SK-N-MC (cell line): ENCODE measurements around the gene PAGE2.

Experiments used
- DNase-seq: peaks from one replicate; pipeline ENCODE4 v3.0.0-alpha.2; 2011; ENCODE audit warnings: low read depth, low spot score
- H3K27ac ChIP-seq: fragments of 200-600 bp; sonication (generic); 2 replicates; pipeline ENCODE4 v1.5.1; 2016; ENCODE audit warnings: mixed run types
- H3K36me3 ChIP-seq: fragments of 200-600 bp; sonication (generic); 2 replicates; pipeline ENCODE4 v1.6.1; 2017; ENCODE audit warnings: antibody characterized with exemption, low read length, mixed read lengths; ENCODE audit not compliant: insufficient read depth
- H3K4me3 ChIP-seq: fragments of 200-600 bp; sonication (generic); 2 replicates; pipeline ENCODE4 v1.5.1; 2016
- H3K9ac ChIP-seq: fragments of 200-600 bp; sonication (generic); 2 replicates; pipeline ENCODE4 v1.8.0; 2017; ENCODE audit warnings: mixed run types, mixed read lengths; ENCODE audit not compliant: insufficient read length
- H3K9me3 ChIP-seq: fragments of 200-600 bp; sonication (generic); 2 replicates; pipeline ENCODE4 v1.6.1; 2017; ENCODE audit warnings: low read depth, mild to moderate bottlenecking, antibody characterized with exemption, low read length, moderate library complexity, mixed read lengths
- EZH2 ChIP-seq: fragments of 200-600 bp; sonication (generic); IDR thresholded peaks from one replicate; pipeline ENCODE4 v1.6.1; 2017; ENCODE audit warnings: antibody characterized with exemption
- FOXP2 ChIP-seq: optimal IDR thresholded peaks from 2 replicates; pipeline ENCODE3; 2011; ENCODE audit warnings: mild to moderate bottlenecking, moderate library complexity; ENCODE audit not compliant: insufficient read depth; ENCODE audit errors: extremely low read length, control extremely low read depth
- POLR2AphosphoS5 ChIP-seq: IDR thresholded peaks from 2 replicates; pipeline ENCODE4 v1.6.1; 2012; ENCODE audit warnings: mild to moderate bottlenecking, low read depth, low read length, borderline replicate concordance

PAGE2 gene

DNA sequence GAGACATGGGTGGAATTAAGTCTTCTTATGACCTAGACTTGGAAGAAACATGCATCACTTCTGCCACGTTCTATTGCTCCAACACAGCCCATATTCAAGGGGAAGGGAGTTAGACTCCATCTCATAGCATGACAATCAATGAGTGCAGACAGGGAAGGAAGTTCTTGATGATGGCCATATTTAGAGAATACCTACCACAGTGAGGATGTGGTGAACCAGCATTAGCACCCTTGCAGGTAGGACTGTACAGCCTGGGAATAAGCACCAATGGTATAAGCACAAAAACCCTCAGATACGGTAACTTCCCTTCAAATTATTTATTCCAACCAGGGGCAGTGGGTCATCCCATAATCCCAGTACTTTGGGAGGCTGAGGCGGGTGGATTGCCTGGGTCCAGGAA, 29.8 kb downstream of the PAGE2 start:
- no peaks in the 10 kb centered on the region for H3K9me3 ChIP-seq
- DNase-seq: no peak

DNA sequence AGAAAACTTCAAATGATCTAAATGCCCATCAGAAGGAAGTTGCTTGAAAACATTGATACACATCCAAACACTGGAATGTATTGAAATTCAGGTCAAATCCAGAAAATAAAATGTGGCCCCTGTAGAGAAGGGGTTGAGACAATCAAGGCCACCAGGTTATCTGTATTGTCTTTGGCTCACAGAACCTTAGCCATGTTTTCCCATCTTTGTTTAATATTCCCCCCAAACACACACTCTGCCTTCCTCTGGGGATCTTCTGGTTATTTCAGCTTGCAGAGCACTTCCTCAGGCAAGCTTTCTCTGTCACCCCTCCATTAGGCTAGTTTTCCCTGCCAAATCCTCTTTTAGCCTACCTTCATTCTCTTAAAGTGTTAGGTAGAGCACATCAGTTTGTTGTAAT, 30.5 kb downstream of the PAGE2 start:
- TF ChIP-seq POLR2AphosphoS5 (no peak), EZH2 (no peak), FOXP2 (no peak)
- H3K27ac ChIP-seq: 0 out of 2 replicates have a peak overlapping the region, but pooled peaks have one; percentile 2
- H3K4me3 ChIP-seq: no peak overlapping the region
- no peaks in the 10 kb centered on the region for H3K36me3 ChIP-seq
- no peak overlapping the region for H3K9ac ChIP-seq
- no peak for DNase-seq
- H3K9me3 ChIP-seq: no peaks in the 10 kb centered on the region

More for the DNA sequence above, 29.8 kb downstream of the PAGE2 start:
- Histone ChIP-seq H3K9ac (no peak overlapping the region), H3K36me3 (no peaks in the 10 kb centered on the region), H3K27ac (no peak overlapping the region), H3K4me3 (no peak overlapping the region)
- TF ChIP-seq EZH2 (no peak), POLR2AphosphoS5 (no peak), FOXP2 (no peak)

DNA sequence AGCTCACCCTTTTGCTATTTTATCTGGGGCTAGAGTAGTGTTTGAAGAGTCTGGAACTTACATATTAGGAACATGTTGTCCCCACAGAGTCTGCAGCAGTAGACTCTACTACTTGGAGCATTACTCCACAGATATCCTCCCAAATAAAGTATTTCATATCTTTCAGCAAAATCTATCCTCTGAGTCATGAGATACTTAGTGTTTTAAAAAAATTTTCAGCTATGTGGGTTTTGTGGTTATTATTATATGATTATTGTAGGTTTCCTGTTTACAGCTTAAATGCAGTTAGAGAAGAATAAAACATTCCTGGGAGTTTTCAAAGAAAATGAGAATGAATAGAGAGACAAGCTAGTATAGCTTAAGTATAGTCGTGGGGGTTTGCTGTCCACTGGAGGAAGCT, 30.9 kb downstream of the PAGE2 start:
- TF ChIP-seq POLR2AphosphoS5 (no peak), FOXP2 (no peak), EZH2 (no peak)
- H3K9me3 ChIP-seq: no peaks in the 10 kb centered on the region
- DNase-seq: peak; percentile 39

DNA sequence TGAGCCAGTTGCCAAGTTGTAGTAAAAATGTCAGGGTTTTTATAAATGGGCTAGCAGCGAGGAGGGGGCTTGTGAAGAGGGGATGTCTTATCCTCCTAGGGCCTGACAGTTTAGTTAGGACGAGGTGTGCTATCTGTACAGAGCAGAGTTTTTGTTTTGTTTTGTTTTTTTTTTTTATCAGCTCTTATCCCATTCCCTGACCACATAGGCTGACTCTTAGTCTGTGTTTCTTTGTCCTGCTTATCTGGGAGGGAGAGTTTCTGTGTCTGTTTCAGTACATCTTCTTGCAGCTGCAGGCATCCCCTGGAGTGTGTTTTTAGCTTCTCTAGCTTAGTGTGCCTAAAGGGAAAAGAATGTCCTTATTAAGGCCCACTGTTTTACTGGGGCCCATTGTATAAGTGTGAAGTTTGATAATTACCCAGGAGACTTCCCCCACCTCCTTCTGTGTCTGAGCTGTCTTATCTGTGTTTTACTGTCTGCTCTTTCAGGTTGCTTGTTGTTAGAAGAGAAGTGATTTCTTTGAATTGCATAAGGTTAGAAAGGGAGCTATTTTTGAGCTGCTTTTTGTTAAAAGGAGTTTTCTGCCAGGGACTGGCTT, 32.0 kb downstream of the PAGE2 start:
- DNase-seq: no peak
- Histone ChIP-seq H3K27ac (no peak overlapping the region), H3K9ac (no peak overlapping the region)

More for the DNA sequence above, 30.9 kb downstream of the PAGE2 start:
- H3K36me3 ChIP-seq: no peaks in the 10 kb centered on the region
- H3K4me3 ChIP-seq: no peak overlapping the region
- no peak overlapping the region for H3K27ac ChIP-seq
- no peak overlapping the region for H3K9ac ChIP-seq

DNA sequence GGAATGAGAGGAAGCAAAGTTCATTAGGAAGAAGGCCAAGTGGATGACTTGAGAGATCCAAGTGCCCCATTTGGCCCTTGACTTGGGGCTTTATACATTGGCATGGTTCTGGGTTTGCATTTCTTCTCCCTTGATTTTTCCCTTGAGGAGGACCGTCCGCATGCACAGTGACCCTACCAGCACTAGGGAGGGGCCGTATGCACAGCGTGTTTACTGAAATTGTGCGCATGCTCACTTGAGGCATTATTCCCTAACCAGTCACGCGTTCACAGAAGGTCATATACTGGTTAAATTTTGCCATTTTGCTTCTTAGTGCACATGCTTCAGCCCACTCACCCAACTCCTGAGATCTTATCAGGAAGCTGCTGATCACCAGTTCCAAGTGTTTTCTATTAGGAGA, 35.1 kb downstream of the PAGE2 start:
- Histone ChIP-seq H3K9me3 (no peaks in the 10 kb centered on the region), H3K27ac (no peak overlapping the region), H3K9ac (no peak overlapping the region), H3K4me3 (no peak overlapping the region), H3K36me3 (no peaks in the 10 kb centered on the region)
- no peak for TF ChIP-seq FOXP2
- DNase-seq: no peak

More for the DNA sequence above, 32.0 kb downstream of the PAGE2 start:
- no peak for TF ChIP-seq POLR2AphosphoS5
- TF ChIP-seq EZH2: no peak
- TF ChIP-seq FOXP2: no peak
- Histone ChIP-seq H3K36me3 (no peaks in the 10 kb centered on the region), H3K4me3 (no peak overlapping the region), H3K9me3 (no peaks in the 10 kb centered on the region)

DNA sequence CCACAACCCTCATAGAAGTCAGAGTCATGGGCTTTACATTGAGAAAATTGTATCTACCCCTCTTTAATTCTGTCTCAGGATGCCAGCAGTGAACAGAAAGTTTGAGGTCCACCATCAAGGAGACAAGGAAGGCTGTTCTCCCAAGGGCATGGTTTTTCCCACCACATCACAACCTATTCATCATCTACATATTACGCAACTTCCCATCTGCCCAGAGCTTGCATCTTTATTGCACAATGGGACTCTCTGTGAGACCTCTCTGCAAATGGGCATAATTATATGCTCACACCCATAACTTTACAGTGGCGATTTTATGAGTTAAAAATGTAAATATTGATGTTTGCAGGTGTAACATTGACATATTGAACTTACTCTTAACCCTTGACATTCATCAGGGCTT, 38.9 kb downstream of the PAGE2 start:
- Histone ChIP-seq H3K9me3 (no peaks in the 10 kb centered on the region), H3K36me3 (no peaks in the 10 kb centered on the region), H3K9ac (no peak overlapping the region), H3K4me3 (no peak overlapping the region), H3K27ac (no peak overlapping the region)
- DNase-seq: no peak
- TF ChIP-seq POLR2AphosphoS5 (no peak), FOXP2 (no peak), EZH2 (no peak)

DNA sequence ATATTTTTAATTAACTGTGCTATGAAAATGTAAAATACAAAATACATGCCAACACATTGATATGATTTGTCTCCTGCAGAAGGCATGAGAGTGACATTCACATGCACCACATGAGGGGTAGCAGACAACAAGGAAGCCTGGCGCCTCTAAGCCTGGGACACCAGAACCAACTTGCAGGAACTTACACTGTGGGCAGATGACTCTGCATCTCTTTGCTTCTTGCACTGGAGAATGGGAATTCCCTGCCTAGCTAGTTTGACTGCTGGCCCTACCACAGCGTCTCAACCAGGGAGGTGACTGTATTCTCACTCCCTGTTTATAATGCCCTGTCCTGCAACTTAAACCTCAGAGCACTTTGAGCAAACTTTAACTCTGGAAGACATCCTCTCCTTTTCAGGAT, 40.5 kb downstream of the PAGE2 start:
- TF ChIP-seq POLR2AphosphoS5: no peak
- no peak for TF ChIP-seq FOXP2
- TF ChIP-seq EZH2: no peak
- DNase-seq: no peak
- H3K9ac ChIP-seq: no peak overlapping the region
- no peak overlapping the region for H3K4me3 ChIP-seq
- H3K9me3 ChIP-seq: no peaks in the 10 kb centered on the region
- no peak overlapping the region for H3K27ac ChIP-seq
- H3K36me3 ChIP-seq: no peaks in the 10 kb centered on the region

DNA sequence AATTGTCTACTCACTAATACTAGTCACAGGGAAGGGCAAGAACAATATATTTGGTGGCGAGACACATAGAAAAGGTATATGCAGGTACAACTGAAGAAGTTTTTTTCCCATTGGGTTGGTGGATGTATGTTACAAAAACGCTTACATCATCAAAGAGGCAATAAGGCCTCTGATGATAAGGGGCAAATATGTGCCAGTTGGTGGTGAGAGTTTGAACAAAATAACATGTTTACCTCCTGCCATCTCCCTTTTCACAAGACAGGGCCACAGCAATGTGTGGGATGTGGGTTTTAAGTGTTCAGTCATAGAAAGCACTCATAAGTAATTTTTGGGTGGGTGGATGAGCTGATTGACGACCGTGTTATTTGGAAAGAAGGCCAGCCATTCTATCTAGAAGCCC, 41.7 kb downstream of the PAGE2 start:
- DNase-seq: no peak
- TF ChIP-seq FOXP2 (no peak), POLR2AphosphoS5 (no peak), EZH2 (no peak)
- Histone ChIP-seq H3K9ac (no peak overlapping the region), H3K9me3 (no peaks in the 10 kb centered on the region), H3K36me3 (no peaks in the 10 kb centered on the region), H3K4me3 (no peak overlapping the region), H3K27ac (no peak overlapping the region)

DNA sequence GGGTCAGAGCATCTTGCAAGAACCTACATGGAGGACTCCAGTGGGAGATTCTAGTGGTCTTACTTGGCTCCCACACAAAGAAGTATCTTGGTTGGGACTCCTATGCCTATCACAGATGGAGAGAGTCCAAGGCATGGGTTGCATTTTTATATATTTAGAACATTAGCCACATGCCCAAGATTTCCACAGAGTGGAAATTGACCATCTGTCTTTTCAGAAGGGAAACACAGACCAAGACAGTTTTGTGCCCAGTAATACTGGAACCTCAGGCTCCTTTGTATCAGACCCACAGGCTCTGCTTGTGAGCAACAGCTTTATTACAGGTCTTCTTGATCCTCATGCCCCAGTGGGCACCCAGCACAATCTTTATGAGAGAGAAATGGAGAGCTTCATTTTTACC, 43.6 kb downstream of the PAGE2 start:
- H3K9ac ChIP-seq: no peak overlapping the region
- no peaks in the 10 kb centered on the region for H3K9me3 ChIP-seq
- H3K4me3 ChIP-seq: no peak overlapping the region
- TF ChIP-seq POLR2AphosphoS5 (no peak), FOXP2 (no peak), EZH2 (no peak)
- DNase-seq: no peak
- H3K27ac ChIP-seq: no peak overlapping the region
- H3K36me3 ChIP-seq: no peaks in the 10 kb centered on the region
